Large intestine (tissue), 3 donors: Measurements from ENCODE around the gene FRMD4A. TPM values are rescaled to one million over a fixed set of nuclear protein-coding genes. Genes with fewer than 3 reads are reported as not detected.

Source experiments
- DNase-seq, 2 donors: peaks; one replicate each; pipeline versions ENCODE4 v3.0.0 to v3.0.0-alpha.2; 2013
- H3K27ac ChIP-seq: one replicate; pipeline ENCODE4 v1.5.1; 2013; ENCODE audit warnings: low read length
- H3K27me3 ChIP-seq: 2 replicates; pipeline ENCODE4 v1.6.1; 2013; ENCODE audit warnings: low read length; ENCODE audit not compliant: control insufficient read depth, insufficient read depth
- H3K36me3 ChIP-seq: 2 replicates; pipeline ENCODE4 v1.6.1; 2013; ENCODE audit warnings: low read length; ENCODE audit not compliant: control insufficient read depth, insufficient read depth
- H3K4me1 ChIP-seq: one replicate; pipeline ENCODE4 v1.6.1; 2013; ENCODE audit warnings: low read length; ENCODE audit not compliant: control insufficient read depth, insufficient read depth
- H3K4me3 ChIP-seq: one replicate; pipeline ENCODE4 v1.5.1; 2013; ENCODE audit warnings: low read length
- H3K9me3 ChIP-seq: one replicate; pipeline ENCODE4 v1.6.1; 2013; ENCODE audit warnings: mild to moderate bottlenecking, low read depth, low read length, moderate library complexity; ENCODE audit not compliant: control insufficient read depth
- WGBS: methylation state at CpG from one replicate; pipeline ENCODE4 v1.1.5; 2013; ENCODE audit warnings: low lambda C conversion rate; ENCODE audit not compliant: insufficient coverage; 5-methylcytosine and 5-hydroxymethylcytosine counted together
- polyA plus RNA-seq: library from polyadenylated mRNA; unstranded; fragments of 120-200 nt; gene quantifications from one replicate; pipeline ENCODE4 v1.2.1, GENCODE V29; 2013

Gene FRMD4A
- polyA plus RNA-seq, 1 donor: 19.8 TPM

DNA sequence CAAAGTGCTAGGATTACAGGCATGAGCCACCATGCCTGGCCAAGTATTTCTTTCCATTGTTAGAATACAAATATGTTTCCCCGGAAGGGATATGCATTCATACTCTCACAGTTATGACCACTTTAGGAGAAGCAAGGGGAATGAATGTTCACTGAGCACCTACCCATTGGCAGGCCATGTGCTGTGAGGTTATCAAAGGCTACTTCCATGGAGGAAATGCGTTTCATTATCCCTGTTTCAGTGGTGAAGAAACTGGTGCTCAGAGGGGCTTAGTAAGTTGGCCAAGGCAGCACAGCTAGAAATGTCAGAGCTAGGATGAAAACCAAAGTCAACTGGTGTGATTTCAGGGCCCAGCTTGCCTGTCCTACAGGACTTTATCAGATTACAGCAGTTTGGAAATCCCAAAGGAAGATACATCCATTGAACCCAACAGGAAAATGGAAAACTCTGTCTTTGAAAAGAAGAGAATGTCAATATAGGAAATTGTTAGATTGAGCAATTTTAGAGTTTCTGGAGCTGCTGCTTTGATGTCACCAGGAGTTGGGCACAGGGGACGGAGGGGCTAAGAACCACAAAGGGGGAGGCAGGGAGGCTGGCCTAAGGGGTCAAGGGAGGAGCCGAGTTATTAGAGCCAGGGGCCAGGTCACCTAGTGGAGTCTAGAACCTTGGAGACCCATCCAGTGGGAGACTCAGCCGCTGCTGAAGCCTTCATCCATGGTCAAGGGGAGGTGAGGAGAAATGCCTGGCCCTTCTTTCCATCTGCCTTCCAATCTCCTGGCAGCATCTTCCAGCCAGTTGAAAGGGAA, 319.8 kb downstream of the FRMD4A start:
- 100% methylated on average over 1 of the region's 5 CpGs for WGBS
- DNase-seq: no peak
- Histone ChIP-seq H3K27ac (no peak overlapping the region), H3K27me3 (no peaks in the 10 kb centered on the region), H3K9me3 (no peaks in the 10 kb centered on the region), H3K4me1 (no peaks in the 10 kb centered on the region), H3K4me3 (no peak overlapping the region), H3K36me3 (no peaks in the 10 kb centered on the region)

DNA sequence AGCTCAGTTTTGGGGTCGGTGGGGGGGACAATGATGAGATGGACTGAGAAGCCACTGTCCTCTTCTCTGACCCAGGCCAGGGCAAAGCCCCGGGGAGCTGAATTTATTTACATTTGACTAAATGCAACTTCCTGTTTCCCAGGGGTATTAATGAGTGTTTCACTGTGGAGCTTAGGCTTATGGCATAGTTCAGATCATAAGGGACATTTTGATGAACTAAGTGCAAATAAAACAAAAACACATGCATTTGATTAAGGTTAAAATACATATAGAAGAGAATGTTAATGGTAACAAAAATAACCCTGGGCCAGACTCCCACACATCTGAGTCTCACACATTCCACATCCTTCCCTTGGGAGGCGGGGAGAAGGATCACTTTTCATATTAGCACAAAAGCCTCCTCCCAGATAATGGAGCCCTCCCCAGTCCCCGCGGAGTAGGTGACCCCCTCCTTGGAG, 320.6 kb downstream of the FRMD4A start:
- Histone ChIP-seq H3K4me1 (no peaks in the 10 kb centered on the region), H3K36me3 (no peaks in the 10 kb centered on the region), H3K27me3 (no peaks in the 10 kb centered on the region), H3K27ac (peak overlapping the region; percentile 5), H3K4me3 (no peak overlapping the region), H3K9me3 (no peaks in the 10 kb centered on the region)
- no peak for DNase-seq
- WGBS: no CpG with 5 or more reads among the region's 5 CpGs

DNA sequence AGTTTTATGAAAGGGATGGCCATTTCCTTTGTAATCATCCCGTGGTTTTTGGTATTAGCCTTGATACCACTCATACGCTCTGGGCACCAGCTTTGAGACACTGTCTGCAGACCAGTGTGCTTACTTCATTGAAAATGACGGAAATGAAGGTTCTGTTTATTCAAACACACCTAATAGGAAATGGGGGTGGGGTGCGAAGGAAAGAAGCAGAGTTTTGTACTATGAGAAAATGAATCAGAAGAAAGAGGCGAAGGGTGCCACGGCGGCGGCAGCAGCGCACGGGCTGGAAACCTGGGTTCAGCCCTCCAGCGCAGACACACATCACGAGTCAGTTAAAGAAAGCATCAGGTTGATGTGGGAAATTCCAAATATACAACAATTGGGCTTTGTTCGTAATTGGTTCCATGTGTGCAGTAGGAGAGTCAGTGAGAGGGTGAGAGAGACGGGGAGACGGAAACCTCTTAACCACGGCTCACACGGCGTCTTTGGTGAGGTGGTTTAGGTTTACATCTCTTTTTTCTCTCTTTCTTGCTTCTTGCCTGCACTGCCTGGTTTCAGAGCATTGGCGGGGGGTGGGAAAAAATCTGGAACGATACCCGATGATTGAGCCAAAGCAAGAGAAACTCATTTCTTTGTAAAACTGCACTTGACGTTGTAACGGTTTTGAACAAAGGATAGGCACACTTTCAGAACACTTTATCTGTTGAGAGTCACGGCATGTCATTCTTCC, 321.2 kb downstream of the FRMD4A start:
- peak overlapping the region; percentile 5 for H3K27ac ChIP-seq
- H3K9me3 ChIP-seq: no peaks in the 10 kb centered on the region
- no peaks in the 10 kb centered on the region for H3K27me3 ChIP-seq
- no peaks in the 10 kb centered on the region for H3K4me1 ChIP-seq
- H3K36me3 ChIP-seq: no peaks in the 10 kb centered on the region
- peak overlapping the region; percentile 2 for H3K4me3 ChIP-seq
- DNase-seq: peak in 1 of 2 donors; percentile 18
- 92% methylated on average over 2 of the region's 24 CpGs for WGBS

GRCh38 chr10:14008740-14009080, 322.0 kb downstream of the FRMD4A start:
- no peak overlapping the region for H3K27ac ChIP-seq
- H3K4me3 ChIP-seq: peak overlapping the region; percentile 26
- 87% methylated on average over 6 of the region's 9 CpGs for WGBS
- H3K27me3 ChIP-seq: no peaks in the 10 kb centered on the region
- H3K36me3 ChIP-seq: no peaks in the 10 kb centered on the region
- DNase-seq: no peak
- H3K4me1 ChIP-seq: no peaks in the 10 kb centered on the region
- H3K9me3 ChIP-seq: no peaks in the 10 kb centered on the region

DNA sequence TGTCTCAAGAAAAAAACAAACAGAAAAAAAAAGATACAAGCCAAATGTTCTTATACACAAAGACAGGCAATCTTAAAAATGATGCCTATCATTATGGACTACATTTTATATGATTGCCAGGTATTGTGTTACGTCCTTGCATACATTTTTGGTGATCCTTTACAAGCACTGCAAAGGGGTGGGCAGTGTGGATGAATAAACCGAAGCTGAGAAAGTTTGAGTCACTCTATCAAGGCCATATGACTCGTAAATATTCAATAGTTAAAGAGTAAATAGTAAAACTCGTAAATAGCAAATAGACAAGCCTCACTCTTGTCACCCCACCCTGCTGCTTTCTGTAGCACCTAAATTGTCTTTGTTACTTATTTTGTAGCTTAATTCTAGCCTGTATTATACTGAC, 326.2 kb downstream of the FRMD4A start:
- Histone ChIP-seq H3K27me3 (no peaks in the 10 kb centered on the region), H3K4me1 (no peaks in the 10 kb centered on the region), H3K9me3 (no peaks in the 10 kb centered on the region), H3K27ac (no peak overlapping the region), H3K4me3 (no peak overlapping the region), H3K36me3 (no peaks in the 10 kb centered on the region)
- no peak for DNase-seq
- WGBS: 65% methylated on average over 3 of the region's 4 CpGs

DNA sequence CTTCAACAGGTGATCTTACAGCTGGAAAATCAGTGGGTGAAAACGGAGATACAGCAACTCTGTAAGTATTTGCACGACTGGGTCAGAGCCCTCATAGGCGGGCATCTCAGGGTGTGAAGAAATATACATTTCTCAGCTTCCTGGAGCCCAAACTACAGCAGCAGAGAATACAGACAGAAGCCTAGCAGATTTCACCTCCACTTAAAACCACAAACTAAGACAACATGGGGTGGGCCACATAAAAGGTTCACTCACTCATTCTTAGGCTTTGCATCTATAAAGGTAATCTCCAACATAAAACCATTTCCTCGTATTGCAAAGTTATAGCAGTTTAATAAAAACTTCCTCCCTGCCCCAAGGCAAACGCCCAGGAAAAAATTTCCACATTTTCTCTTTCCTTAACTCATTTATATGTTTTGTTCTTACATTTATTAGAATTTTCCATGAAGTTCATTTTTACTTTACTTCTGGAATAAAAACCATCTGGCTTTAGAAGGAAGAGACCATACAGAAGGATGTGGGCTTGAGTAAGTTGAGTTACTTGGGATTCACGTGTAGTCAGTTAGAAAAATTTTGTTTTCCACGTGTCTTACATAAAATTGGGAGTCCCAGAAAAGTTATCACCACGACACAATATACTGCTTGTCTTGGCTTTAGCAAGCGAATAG, 327.1 kb downstream of the FRMD4A start:
- no peak for DNase-seq
- Histone ChIP-seq H3K4me1 (no peaks in the 10 kb centered on the region), H3K9me3 (no peaks in the 10 kb centered on the region), H3K36me3 (no peaks in the 10 kb centered on the region), H3K4me3 (no peak overlapping the region), H3K27me3 (no peaks in the 10 kb centered on the region), H3K27ac (no peak overlapping the region)
- 100% methylated on average over 2 of the region's 9 CpGs for WGBS

DNA sequence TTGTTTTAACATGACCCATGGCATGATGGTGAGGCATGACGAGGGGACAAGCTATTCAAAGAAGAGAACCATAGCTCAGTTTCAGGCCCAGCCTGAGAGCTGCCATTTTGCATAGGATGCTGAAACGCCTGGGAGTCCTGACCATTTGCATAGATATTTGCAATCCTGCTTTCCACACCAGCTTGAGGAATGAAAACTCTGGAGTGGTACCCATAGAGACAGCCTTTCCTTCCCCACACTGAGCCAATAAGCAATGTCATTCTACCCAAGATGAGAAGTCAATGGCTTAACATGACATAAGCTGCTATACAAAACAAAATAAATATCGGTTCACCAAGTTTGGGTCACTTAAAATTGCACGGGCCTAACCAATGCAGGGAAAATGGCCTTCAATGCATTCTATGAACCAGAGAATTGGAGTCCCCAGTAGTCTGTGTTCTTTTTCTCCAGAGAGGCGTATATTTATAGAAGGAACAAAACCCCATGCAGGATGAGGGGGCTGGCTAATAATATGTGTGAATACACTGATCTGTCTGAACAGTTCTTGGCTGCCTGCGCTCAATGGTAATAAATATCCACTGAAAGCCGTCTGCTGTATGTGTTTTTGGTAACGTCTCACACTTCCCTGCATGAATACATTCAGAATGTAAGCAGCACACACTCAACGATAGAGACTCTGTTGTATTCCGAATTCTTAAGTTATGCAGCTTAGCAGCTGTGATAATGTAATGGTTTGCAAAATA, 329.3 kb downstream of the FRMD4A start:
- whole genome bisulfite sequencing: 60% methylated on average over 1 of the region's 10 CpGs
- no peaks in the 10 kb centered on the region for H3K9me3 ChIP-seq
- DNase-seq: no peak
- no peaks in the 10 kb centered on the region for H3K27me3 ChIP-seq
- no peaks in the 10 kb centered on the region for H3K4me1 ChIP-seq
- no peak overlapping the region for H3K4me3 ChIP-seq
- no peaks in the 10 kb centered on the region for H3K36me3 ChIP-seq
- no peak overlapping the region for H3K27ac ChIP-seq

GRCh38 chr10:13998163-13998835, 332.4 kb downstream of the FRMD4A start:
- H3K27me3 ChIP-seq: no peaks in the 10 kb centered on the region
- WGBS: no CpG with 5 or more reads among the region's 5 CpGs
- H3K4me1 ChIP-seq: no peaks in the 10 kb centered on the region

DNA sequence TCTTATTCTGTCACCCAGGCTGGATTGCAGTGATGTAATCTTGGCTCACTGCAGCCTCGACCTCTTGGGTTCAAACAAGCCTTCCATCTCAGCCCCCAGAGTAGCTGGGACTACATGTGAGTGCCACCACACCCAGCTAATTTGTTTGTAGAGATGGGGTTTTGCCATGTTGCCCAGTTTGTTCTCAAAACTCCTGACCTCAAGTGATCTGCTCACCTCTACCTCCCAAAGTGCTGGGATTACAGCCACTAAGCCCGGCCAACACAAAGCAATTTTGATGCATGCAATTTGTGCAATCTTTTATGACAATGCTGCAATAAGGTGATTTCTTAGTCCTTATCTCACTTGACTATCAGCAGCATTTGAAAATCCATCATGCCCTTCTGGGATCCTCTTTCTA, 333.1 kb downstream of the FRMD4A start:
- Histone ChIP-seq H3K36me3 (no peaks in the 10 kb centered on the region), H3K27me3 (no peaks in the 10 kb centered on the region), H3K9me3 (no peaks in the 10 kb centered on the region), H3K27ac (no peak overlapping the region), H3K4me3 (no peak overlapping the region), H3K4me1 (no peaks in the 10 kb centered on the region)
- WGBS: no CpG with 5 or more reads among the region's 2 CpGs
- no peak for DNase-seq

More at GRCh38 chr10:13998163-13998835, 332.4 kb downstream of the FRMD4A start:
- no peak overlapping the region for H3K27ac ChIP-seq
- no peaks in the 10 kb centered on the region for H3K9me3 ChIP-seq
- no peak for DNase-seq
- H3K36me3 ChIP-seq: no peaks in the 10 kb centered on the region
- H3K4me3 ChIP-seq: no peak overlapping the region
